GM13976 (cell line): ENCODE results near the gene LARP6.

ENCODE experiments used
- DNase-seq: peaks from one replicate; pipeline ENCODE4 v3.0.0; 2012; ENCODE audit warnings: low spot score
- in situ Hi-C: fragments of 300-500 bp; cut with MboI; formaldehyde crosslinking; loops from one replicate; pipeline ENCODE4 v1.12.0; 2022; ENCODE audit warnings: low sequenced_read_pairs, mixed read lengths, inconsistent platforms; ENCODE audit not compliant: unreplicated experiment
- TF ChIP-seq, protein P1 (sequence below): IDR thresholded peaks from 2 replicates; pipeline ENCODE4 v1.5.1; 2012; ENCODE audit warnings: borderline replicate concordance, mild to moderate bottlenecking; ENCODE audit not compliant: insufficient read depth; ENCODE audit errors: extremely low read depth, missing control alignments, control extremely low read depth

LARP6 gene

GRCh38 chr15:70857562-70858285 lies 3.8 kb upstream of the LARP6 start:
- DNase-seq: no peak
- TF ChIP-seq, protein P1, sequence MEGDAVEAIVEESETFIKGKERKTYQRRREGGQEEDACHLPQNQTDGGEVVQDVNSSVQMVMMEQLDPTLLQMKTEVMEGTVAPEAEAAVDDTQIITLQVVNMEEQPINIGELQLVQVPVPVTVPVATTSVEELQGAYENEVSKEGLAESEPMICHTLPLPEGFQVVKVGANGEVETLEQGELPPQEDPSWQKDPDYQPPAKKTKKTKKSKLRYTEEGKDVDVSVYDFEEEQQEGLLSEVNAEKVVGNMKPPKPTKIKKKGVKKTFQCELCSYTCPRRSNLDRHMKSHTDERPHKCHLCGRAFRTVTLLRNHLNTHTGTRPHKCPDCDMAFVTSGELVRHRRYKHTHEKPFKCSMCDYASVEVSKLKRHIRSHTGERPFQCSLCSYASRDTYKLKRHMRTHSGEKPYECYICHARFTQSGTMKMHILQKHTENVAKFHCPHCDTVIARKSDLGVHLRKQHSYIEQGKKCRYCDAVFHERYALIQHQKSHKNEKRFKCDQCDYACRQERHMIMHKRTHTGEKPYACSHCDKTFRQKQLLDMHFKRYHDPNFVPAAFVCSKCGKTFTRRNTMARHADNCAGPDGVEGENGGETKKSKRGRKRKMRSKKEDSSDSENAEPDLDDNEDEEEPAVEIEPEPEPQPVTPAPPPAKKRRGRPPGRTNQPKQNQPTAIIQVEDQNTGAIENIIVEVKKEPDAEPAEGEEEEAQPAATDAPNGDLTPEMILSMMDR: no peak
- in situ Hi-C loops: no loop called here

- DNase-seq: no peak
- TF ChIP-seq, protein P1: no peak
Observed at GRCh38 chr15:70856884-70857561, 3.1 kb upstream of the LARP6 start.

DNA sequence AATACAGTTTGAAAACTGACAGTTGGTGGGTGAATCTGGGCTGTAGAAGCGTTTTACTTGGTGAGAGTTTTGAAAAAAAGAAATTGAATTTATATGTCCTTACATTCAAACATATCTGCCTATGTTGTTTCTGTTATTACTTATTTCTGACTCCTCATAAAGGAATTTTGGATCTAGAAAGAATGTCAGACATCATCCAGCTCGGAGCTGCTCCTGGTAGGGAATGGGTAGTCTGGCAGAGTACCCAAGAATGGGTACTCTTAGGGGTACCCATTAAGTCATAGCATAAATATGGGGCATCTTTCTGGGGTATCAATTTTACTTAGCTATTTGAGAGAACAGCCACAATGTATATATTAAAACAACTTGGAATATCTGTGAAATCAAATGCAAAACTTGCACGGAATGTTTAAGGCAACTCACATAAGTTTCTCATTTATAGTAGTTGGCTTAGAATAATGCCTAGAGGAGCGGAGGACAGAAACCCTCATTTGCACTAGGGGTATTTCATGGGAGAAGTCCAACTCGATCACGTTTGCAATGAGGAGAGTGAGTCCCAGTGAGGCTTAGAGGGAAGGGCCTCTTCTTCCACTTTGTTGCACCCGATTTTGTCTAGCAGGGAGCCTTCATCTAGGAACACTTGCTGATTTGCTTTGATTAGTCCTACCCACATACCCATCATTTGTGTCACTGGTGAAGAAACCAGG lies 2.4 kb upstream of the LARP6 start:
- in situ Hi-C loops: no loop called here
- DNase-seq: no peak
- TF ChIP-seq, protein P1: no peak

More at GRCh38 chr15:70856884-70857561, 3.1 kb upstream of the LARP6 start:
- in situ Hi-C loops: no loop called here

DNA sequence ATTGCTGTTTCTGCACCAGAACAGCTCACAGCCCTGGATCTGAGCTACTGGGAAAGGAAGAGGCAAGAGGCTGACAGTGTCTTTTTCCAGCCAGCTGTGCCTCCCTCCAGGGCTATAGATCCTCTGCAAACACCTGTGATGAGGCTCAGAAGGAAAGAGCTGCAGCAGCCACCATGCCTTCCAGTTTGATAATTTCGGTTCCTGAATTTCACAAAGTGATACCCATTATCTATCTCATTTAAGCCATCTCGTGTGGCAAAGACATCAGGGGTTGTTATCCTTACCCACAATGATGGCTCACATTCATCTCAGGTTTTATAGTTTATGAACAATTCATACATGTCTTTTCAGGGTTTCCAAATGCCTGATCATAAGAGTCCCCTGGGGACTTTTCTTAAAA lies 1.8 kb upstream of the LARP6 start:
- no peak for DNase-seq
- in situ Hi-C loops: no loop called here
- TF ChIP-seq, protein P1: no peak

DNA sequence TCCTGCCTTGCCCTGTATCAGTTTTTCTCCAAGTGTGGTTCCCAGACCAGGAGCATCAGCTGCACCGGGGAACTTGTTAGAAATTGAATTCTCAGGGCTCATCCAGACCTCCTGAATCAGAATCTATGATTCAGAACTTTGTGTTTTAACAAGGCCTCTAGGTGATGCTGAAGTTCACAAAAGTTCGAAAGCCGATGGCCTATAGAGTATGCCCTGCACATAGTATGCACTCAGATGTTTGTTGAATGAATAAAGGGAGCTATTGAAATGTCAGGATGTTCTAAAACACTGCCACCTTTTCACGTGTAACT lies 664 bp upstream of the LARP6 start:
- in situ Hi-C loops: no loop called here
- no peak for DNase-seq
- TF ChIP-seq, protein P1: no peak

GRCh38 chr15:70853318-70853972 lies 512 bp downstream of the LARP6 start:
- in situ Hi-C loops: no loop called here
- DNase-seq: no peak
- TF ChIP-seq, protein P1: no peak
